Activated CD4-positive, alpha-beta T cell treated with anti-CD3 and anti-CD28 coated beads for 36 hours (primary cell): ENCODE results near the gene UGT2B10. TPM values are rescaled to one million over a fixed set of nuclear protein-coding genes. Genes with fewer than 3 reads are reported as not detected.
"Not testable (repeated sequence)": the region's sequence is repeated elsewhere in the genome, so short reads cannot be mapped to it uniquely, and the experiment has no call there.

ENCODE experiments used
- ATAC-seq: fragments of 200-7000 bp; cut with Tn5 transposase; one replicate; pipeline ENCODE4 v1.10.0; 2021; ENCODE audit warnings: mild to moderate bottlenecking, moderate library complexity
- CTCF ChIA-PET: fragments of 350-600 bp; sonication (Branson Sonifier 250); formaldehyde crosslinking; loops from one replicate; lab custom pipeline; 2021; ENCODE audit warnings: antibody characterized with exemption; lab: Charles Lee
- POLR2A ChIA-PET: fragments of 350-600 bp; sonication (Branson Sonifier 250); formaldehyde crosslinking; loops from one replicate; lab custom pipeline; 2021; ENCODE audit warnings: antibody characterized with exemption, inconsistent platforms; lab: Charles Lee
- DNase-seq: peaks from one replicate; pipeline ENCODE4 v3.0.0-alpha.2; 2020
- H3K27ac Mint-ChIP-seq: one replicate; pipeline ENCODE4 v1.8.0; 2021; ENCODE audit warnings: mixed read lengths
- H3K27me3 Mint-ChIP-seq: one replicate; pipeline ENCODE4 v1.8.0; 2021; ENCODE audit warnings: mixed read lengths
- H3K36me3 Mint-ChIP-seq: one replicate; pipeline ENCODE4 v1.8.0; 2021; ENCODE audit warnings: low read depth, mixed read lengths
- H3K4me1 Mint-ChIP-seq: one replicate; pipeline ENCODE4 v1.8.0; 2021; ENCODE audit warnings: mixed read lengths
- H3K4me3 Mint-ChIP-seq: one replicate; pipeline ENCODE4 v1.8.0; 2021; ENCODE audit warnings: mild to moderate bottlenecking, moderate library complexity, mixed read lengths
- H3K9me3 Mint-ChIP-seq: one replicate; pipeline ENCODE4 v1.8.0; 2021; ENCODE audit warnings: low read depth, mixed read lengths
- intact Hi-C, 2 experiments: fragments of 100-400 bp; cut with DNase I in 1 of 2; cut with micrococcal nuclease in 1 of 2; formaldehyde crosslinking; loops; one replicate each; pipeline versions ENCODE4 v1.14.2 to v1.15.1; 2022 to 2024; cut with DNase I, micrococcal nuclease
- total RNA-seq, 2 experiments: library from RNA; stranded (reverse); gene quantifications; one replicate each; pipeline ENCODE4 v1.2.3, GENCODE V29; 2021

Gene UGT2B10
- total RNA-seq, 2 experiments from 2014 or later = not detected

DNA sequence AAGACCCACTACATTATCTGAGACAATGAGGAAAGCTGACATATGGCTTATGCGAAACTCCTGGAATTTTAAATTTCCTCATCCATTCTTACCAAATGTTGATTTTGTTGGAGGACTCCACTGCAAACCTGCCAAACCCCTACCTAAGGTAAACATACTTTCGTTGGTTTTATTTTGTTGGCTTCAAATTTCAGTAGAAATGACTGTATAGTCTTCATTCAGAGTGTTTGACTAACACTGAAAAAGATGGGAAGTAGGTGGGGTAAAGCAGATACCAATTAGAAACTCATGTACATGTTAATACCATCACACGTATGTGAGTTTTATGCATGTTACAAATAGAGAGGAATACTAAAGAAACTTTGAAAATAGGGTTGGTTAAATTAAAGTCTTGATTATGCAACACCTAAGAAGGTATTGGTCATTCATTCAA lies 2.3 kb downstream of the UGT2B10 start:
- DNase-seq, intact Hi-C loops, ATAC-seq, H3K27ac Mint-ChIP-seq, H3K9me3 Mint-ChIP-seq, H3K27me3 Mint-ChIP-seq, H3K36me3 Mint-ChIP-seq, POLR2A ChIA-PET, H3K4me1 Mint-ChIP-seq, H3K4me3 Mint-ChIP-seq: not testable (repeated sequence)
- CTCF ChIA-PET = interaction anchor here (0.6 kb wide), 1 partner anchor 67 kb away, joined by 3 read pairs; no protein-coding TSS in a partner anchor

DNA sequence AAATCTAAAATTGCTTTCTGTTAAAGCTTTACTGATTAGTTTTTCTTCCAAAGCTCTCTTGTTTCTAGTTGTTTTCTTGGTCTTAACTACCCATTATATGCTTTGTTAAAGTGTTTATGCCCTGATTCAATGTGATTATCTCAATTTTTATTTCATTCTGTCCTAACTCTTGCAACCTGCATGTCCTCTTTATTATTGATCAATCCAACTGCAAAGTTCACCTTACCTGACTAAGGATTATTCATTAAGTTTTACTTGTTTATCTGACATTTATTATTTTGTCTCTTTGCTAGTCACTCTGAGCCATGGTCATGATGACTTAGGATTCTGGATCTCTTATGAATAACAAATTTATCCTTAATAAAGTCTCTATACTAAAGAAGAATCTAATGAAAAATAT lies 15.8 kb downstream of the UGT2B10 start:
- CTCF ChIA-PET = no interaction called here
- DNase-seq = no peak
- Mint-ChIP-seq H3K27me3 (peaks cover 4% of the 10 kb centered on the region), H3K9me3 (no peaks in the 10 kb centered on the region), H3K4me3 (no peak overlapping the region), H3K27ac (no peak overlapping the region), H3K36me3 (no peaks in the 10 kb centered on the region), H3K4me1 (no peaks in the 10 kb centered on the region)
- intact Hi-C loops = no loop called here
- no peak for ATAC-seq
- POLR2A ChIA-PET = no interaction called here

DNA sequence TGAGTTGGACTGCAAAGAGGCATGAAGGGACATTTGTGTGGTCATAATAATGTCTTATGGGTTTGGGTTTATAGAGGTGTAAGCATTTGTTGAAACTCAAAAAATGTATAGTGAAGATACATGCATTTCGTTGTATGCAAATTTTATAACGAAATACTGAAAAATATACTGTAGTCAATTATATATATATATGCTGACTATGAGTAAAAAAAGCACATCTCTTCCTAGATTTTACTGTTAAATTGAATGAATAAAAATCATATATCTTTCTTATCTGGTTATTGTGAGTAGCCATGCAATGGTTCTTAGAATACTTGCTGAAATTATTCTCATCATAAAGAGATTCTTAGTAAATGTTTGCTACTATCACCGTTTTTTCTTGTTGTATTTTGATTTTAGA lies 34.5 kb downstream of the UGT2B10 start:
- CTCF ChIA-PET = no interaction called here
- intact Hi-C loops = no loop called here
- Mint-ChIP-seq H3K27me3 (no peaks in the 10 kb centered on the region), H3K4me1 (no peaks in the 10 kb centered on the region), H3K4me3 (no peak overlapping the region), H3K36me3 (no peaks in the 10 kb centered on the region), H3K9me3 (peaks cover 3% of the 10 kb centered on the region), H3K27ac (no peak overlapping the region)
- POLR2A ChIA-PET = no interaction called here
- no peak for DNase-seq
- no peak for ATAC-seq

- Mint-ChIP-seq H3K4me1 (no peaks in the 10 kb centered on the region), H3K27ac (no peak overlapping the region), H3K9me3 (peaks cover 3% of the 10 kb centered on the region), H3K4me3 (no peak overlapping the region), H3K36me3 (no peaks in the 10 kb centered on the region), H3K27me3 (no peaks in the 10 kb centered on the region)
- intact Hi-C loops = no loop called here
- ChIA-PET POLR2A (no interaction called here), CTCF (no interaction called here)
- ATAC-seq (no peak), DNase-seq (no peak)
These were observed 40.0 kb downstream of the UGT2B10 start for GRCh38 chr4:68855771-68856170.

GRCh38 chr4:68858039-68858438 lies 42.2 kb downstream of the UGT2B10 start:
- no peaks in the 10 kb centered on the region for H3K4me1 Mint-ChIP-seq
- intact Hi-C loops = no loop called here
- POLR2A ChIA-PET = no interaction called here
- DNase-seq (no peak), ATAC-seq (no peak)
- no peak overlapping the region for H3K4me3 Mint-ChIP-seq
- no peaks in the 10 kb centered on the region for H3K27me3 Mint-ChIP-seq
- CTCF ChIA-PET = no interaction called here
- peaks cover 3% of the 10 kb centered on the region for H3K9me3 Mint-ChIP-seq
- no peak overlapping the region for H3K27ac Mint-ChIP-seq
- H3K36me3 Mint-ChIP-seq = no peaks in the 10 kb centered on the region

GRCh38 chr4:68859655-68860054 lies 43.9 kb downstream of the UGT2B10 start:
- DNase-seq (no peak), ATAC-seq (no peak)
- Mint-ChIP-seq H3K4me1 (no peaks in the 10 kb centered on the region), H3K36me3 (no peaks in the 10 kb centered on the region), H3K9me3 (peaks cover 3% of the 10 kb centered on the region), H3K27me3 (peaks cover 2% of the 10 kb centered on the region), H3K27ac (no peak overlapping the region), H3K4me3 (no peak overlapping the region)
- POLR2A ChIA-PET = no interaction called here
- CTCF ChIA-PET = no interaction called here
- intact Hi-C loops = no loop called here

DNA sequence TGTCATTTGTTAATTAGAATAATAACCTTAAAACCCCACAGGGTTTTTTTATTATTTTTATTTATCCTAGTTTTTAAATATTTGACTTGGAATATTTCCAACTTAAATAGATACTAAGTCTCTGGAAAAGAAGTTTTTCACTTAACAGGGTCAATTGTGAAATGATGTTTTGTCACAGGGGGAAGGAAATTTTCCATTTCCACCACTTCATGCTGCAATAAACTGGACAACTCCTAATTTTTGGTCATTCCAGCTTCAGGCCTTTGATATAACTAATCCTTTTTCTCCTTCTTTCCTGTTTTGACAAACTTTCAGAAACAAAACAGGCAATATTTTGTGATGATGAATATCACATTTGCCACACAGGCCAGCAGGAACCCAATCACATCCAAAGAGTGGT lies 45.3 kb downstream of the UGT2B10 start:
- H3K27ac Mint-ChIP-seq = no peak overlapping the region
- DNase-seq = no peak
- intact Hi-C loops = no loop called here

GRCh38 chr4:68864438-68865187 lies 48.8 kb downstream of the UGT2B10 start:
- DNase-seq (no peak), ATAC-seq (no peak)
- ChIA-PET CTCF (no interaction called here), POLR2A (no interaction called here)
- H3K27me3 Mint-ChIP-seq = peaks cover 2% of the 10 kb centered on the region
- H3K9me3 Mint-ChIP-seq = no peaks in the 10 kb centered on the region
- no peaks in the 10 kb centered on the region for H3K4me1 Mint-ChIP-seq
- intact Hi-C loops = no loop called here
- H3K4me3 Mint-ChIP-seq = no peak overlapping the region
- no peaks in the 10 kb centered on the region for H3K36me3 Mint-ChIP-seq
- H3K27ac Mint-ChIP-seq = no peak overlapping the region

More for the DNA sequence above, 45.3 kb downstream of the UGT2B10 start:
- ATAC-seq = no peak
- Mint-ChIP-seq H3K9me3 (peaks cover 3% of the 10 kb centered on the region), H3K4me1 (no peaks in the 10 kb centered on the region), H3K27me3 (peaks cover 2% of the 10 kb centered on the region), H3K36me3 (no peaks in the 10 kb centered on the region), H3K4me3 (no peak overlapping the region)
- ChIA-PET CTCF (no interaction called here), POLR2A (no interaction called here)

DNA sequence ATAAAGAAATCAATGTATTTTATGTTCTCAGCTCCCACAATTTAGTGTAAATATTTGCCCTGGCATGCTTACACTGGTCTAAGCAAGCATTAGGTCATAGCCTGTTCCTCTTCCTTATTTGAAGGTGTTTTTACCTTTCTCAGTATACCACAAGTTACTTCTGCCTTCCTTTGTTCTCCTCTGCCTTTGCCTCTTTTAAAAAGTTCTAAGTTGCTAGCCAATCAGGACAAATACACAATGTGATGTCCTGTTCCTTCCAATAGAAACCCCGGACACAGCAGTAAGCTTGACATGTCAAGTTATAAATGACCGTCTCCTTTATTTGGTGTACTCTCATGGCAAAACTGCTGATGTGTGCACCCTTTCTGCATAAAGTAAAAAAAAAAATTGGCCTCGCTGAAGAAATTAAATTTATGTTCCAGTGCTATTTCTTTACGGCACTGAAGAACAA lies 49.4 kb downstream of the UGT2B10 start:
- DNase-seq = no peak
- CTCF ChIA-PET = no interaction called here
- Mint-ChIP-seq H3K9me3 (no peaks in the 10 kb centered on the region), H3K27ac (no peak overlapping the region), H3K4me1 (no peaks in the 10 kb centered on the region), H3K27me3 (peaks cover 2% of the 10 kb centered on the region), H3K4me3 (no peak overlapping the region), H3K36me3 (no peaks in the 10 kb centered on the region)
- no peak for ATAC-seq
- POLR2A ChIA-PET = no interaction called here
- intact Hi-C loops = no loop called here

DNA sequence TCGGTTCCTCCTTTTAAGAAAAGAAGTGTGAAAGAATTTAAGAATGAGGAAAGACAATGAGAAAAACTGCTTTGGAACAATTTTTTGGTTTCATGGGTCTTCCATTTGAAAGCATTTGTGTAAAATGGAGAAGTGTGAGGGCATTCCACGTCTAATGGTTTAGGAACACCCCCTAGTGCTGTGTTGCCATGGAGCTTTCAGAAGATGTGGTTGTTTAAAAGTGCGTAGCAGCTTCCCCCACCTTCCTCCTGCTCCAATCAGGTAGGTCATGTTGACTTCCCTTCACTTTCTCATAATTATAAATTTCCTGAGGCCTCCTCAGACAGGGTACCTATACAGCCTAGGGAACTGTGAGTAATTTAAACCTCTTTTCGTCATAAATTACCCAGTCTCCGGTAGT lies 50.0 kb downstream of the UGT2B10 start:
- ChIA-PET POLR2A (no interaction called here), CTCF (no interaction called here)
- ATAC-seq (no peak), DNase-seq (no peak)
- Mint-ChIP-seq H3K4me1 (no peaks in the 10 kb centered on the region), H3K9me3 (no peaks in the 10 kb centered on the region), H3K36me3 (no peaks in the 10 kb centered on the region), H3K27ac (no peak overlapping the region), H3K27me3 (peaks cover 2% of the 10 kb centered on the region), H3K4me3 (no peak overlapping the region)
- intact Hi-C loops = no loop called here

DNA sequence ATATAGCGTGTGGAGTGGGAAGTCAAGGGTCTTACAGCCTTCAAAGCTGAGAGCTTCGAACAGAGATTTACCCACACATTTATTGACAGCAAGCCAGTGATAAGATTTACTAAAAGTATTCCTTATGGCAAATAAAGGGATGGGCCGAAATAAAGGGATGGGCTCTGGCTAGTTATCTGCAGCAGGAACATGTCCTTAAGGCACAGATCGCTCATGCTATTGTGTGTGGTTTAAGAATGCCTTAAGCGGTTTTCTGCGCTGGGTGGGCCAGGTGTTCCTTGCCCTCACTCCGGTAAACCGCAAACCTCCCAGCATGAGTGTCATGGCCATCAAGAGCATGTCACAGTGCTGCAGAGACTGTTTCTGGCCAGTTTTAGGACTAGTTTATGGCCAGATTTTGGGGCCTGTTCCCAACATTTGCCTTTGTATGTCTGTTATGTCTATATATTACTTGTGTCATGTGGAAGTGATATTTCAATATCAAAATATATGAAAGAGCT lies 53.5 kb downstream of the UGT2B10 start:
- H3K27ac Mint-ChIP-seq = no peak overlapping the region
- H3K36me3 Mint-ChIP-seq = no peaks in the 10 kb centered on the region
- ChIA-PET CTCF (interaction anchor here (0.7 kb wide), 1 partner anchor 15 kb away, joined by 3 read pairs; no protein-coding TSS in a partner anchor), POLR2A (no interaction called here)
- H3K27me3 Mint-ChIP-seq = peaks cover 4% of the 10 kb centered on the region
- no peaks in the 10 kb centered on the region for H3K4me1 Mint-ChIP-seq
- DNase-seq (no peak), ATAC-seq (no peak)
- no peak overlapping the region for H3K4me3 Mint-ChIP-seq
- intact Hi-C loops = no loop called here
- no peaks in the 10 kb centered on the region for H3K9me3 Mint-ChIP-seq
